DOHH2 (cell line): ENCODE data around the gene SYCP1.
A peak's percentile ranks its signal among the peaks of the same experiment; 100 is the strongest.

ENCODE experiments used
- H3F3A ChIP-seq: fragments of 200-600 bp; sonication (generic), shearing (Covaris generic); 2 replicates; pipeline ENCODE4 v1.6.0; 2016; ENCODE audit warnings: antibody characterized with exemption, mild to moderate bottlenecking; ENCODE audit not compliant: control insufficient read depth, insufficient read depth
- H3K27ac ChIP-seq: fragments of 200-600 bp; sonication (generic); 2 replicates; pipeline ENCODE4 v1.5.1; 2014; ENCODE audit warnings: low read depth, mild to moderate bottlenecking, low read length, moderate library complexity
- H3K27me3 ChIP-seq: fragments of 200-600 bp; sonication (generic); 2 replicates; pipeline ENCODE4 v1.6.1; 2014; ENCODE audit warnings: mild to moderate bottlenecking, low read length, mixed read lengths; ENCODE audit not compliant: control insufficient read depth
- H3K36me3 ChIP-seq: fragments of 200-600 bp; sonication (generic); 2 replicates; pipeline ENCODE4 v1.6.1; 2014; ENCODE audit warnings: mild to moderate bottlenecking, low read length, moderate library complexity, mixed read lengths; ENCODE audit not compliant: control insufficient read depth
- H3K4me1 ChIP-seq: fragments of 200-600 bp; sonication (generic); 2 replicates; pipeline ENCODE4 v1.6.1; 2014; ENCODE audit warnings: mild to moderate bottlenecking, low read length, mixed read lengths; ENCODE audit not compliant: control insufficient read depth
- H3K4me2 ChIP-seq: fragments of 200-600 bp; sonication (generic); 2 replicates; pipeline ENCODE4 v1.6.0; 2014; ENCODE audit warnings: mild to moderate bottlenecking, low read length, moderate library complexity
- H3K4me3 ChIP-seq: fragments of 200-600 bp; sonication (generic); 2 replicates; pipeline ENCODE4 v1.5.1; 2014; ENCODE audit warnings: mild to moderate bottlenecking, low read length, mixed read lengths
- H3K79me2 ChIP-seq: fragments of 200-600 bp; sonication (generic); 2 replicates; pipeline ENCODE4 v1.6.1; 2014; ENCODE audit warnings: mild to moderate bottlenecking, low read length, mixed read lengths; ENCODE audit not compliant: control insufficient read depth
- H3K9me2 ChIP-seq: fragments of 200-600 bp; sonication (generic); replicated peaks from 2 replicates; pipeline ENCODE4 v1.6.1; 2014; ENCODE audit warnings: mild to moderate bottlenecking, low read length, mixed read lengths; ENCODE audit not compliant: control insufficient read depth
- H3K9me3 ChIP-seq: fragments of 200-600 bp; sonication (generic); 2 replicates; pipeline ENCODE4 v1.6.1; 2014; ENCODE audit warnings: antibody characterized with exemption, low read length, mixed read lengths; ENCODE audit not compliant: control insufficient read depth, insufficient read depth
- H4K20me1 ChIP-seq: fragments of 200-600 bp; sonication (generic); 2 replicates; pipeline ENCODE4 v1.6.0; 2014; ENCODE audit warnings: low read depth, mild to moderate bottlenecking, antibody characterized with exemption, low read length, moderate library complexity; ENCODE audit not compliant: control insufficient read depth, insufficient read depth
- CTCF ChIP-seq: fragments of 200-600 bp; sonication (generic); IDR thresholded peaks from one replicate; pipeline ENCODE4 v1.5.1; 2014; ENCODE audit warnings: antibody characterized with exemption, mild to moderate bottlenecking, low read depth, low read length; ENCODE audit not compliant: poor library complexity, severe bottlenecking
- EZH2phosphoT487 ChIP-seq: fragments of 200-600 bp; sonication (generic); IDR thresholded peaks from 2 replicates; pipeline ENCODE4 v1.6.1; 2017; ENCODE audit warnings: borderline replicate concordance, mild to moderate bottlenecking, antibody characterized with exemption, low read length, moderate library complexity, mixed read lengths

SYCP1 gene

GRCh38 chr1:114976891-114977290, 122.2 kb downstream of the SYCP1 start:
- Histone ChIP-seq H3K9me3 (no peaks in the 10 kb centered on the region), H3K9me2 (no peaks in the 10 kb centered on the region), H4K20me1 (no peaks in the 10 kb centered on the region), H3F3A (no peaks in the 10 kb centered on the region), H3K27me3 (no peaks in the 10 kb centered on the region), H3K4me2 (no peak overlapping the region), H3K4me3 (no peak overlapping the region), H3K4me1 (no peaks in the 10 kb centered on the region), H3K36me3 (no peaks in the 10 kb centered on the region), H3K79me2 (no peaks in the 10 kb centered on the region), H3K27ac (no peak overlapping the region)
- TF ChIP-seq CTCF, result no peak
- TF ChIP-seq EZH2phosphoT487, result no peak

GRCh38 chr1:114979278-114979891, 124.7 kb downstream of the SYCP1 start:
- Histone ChIP-seq H3K36me3 (no peaks in the 10 kb centered on the region), H4K20me1 (no peaks in the 10 kb centered on the region), H3K9me3 (no peaks in the 10 kb centered on the region), H3K4me2 (no peak overlapping the region), H3K27ac (no peak overlapping the region), H3K79me2 (no peaks in the 10 kb centered on the region), H3K4me3 (no peak overlapping the region), H3K27me3 (no peaks in the 10 kb centered on the region), H3K9me2 (no peaks in the 10 kb centered on the region), H3K4me1 (no peaks in the 10 kb centered on the region), H3F3A (no peaks in the 10 kb centered on the region)
- TF ChIP-seq CTCF (peak; percentile 80), EZH2phosphoT487 (no peak)

GRCh38 chr1:114982251-114982650, 127.6 kb downstream of the SYCP1 start:
- Histone ChIP-seq H3K4me2 (no peak overlapping the region), H3K79me2 (no peaks in the 10 kb centered on the region), H3K9me3 (no peaks in the 10 kb centered on the region), H3K36me3 (no peaks in the 10 kb centered on the region), H3F3A (no peaks in the 10 kb centered on the region), H3K4me3 (no peak overlapping the region), H3K27me3 (no peaks in the 10 kb centered on the region), H3K9me2 (no peaks in the 10 kb centered on the region), H3K27ac (no peak overlapping the region), H4K20me1 (no peaks in the 10 kb centered on the region), H3K4me1 (no peaks in the 10 kb centered on the region)
- TF ChIP-seq CTCF (no peak), EZH2phosphoT487 (no peak)
